Non-pigmented ciliary epithelial cell (primary cell): ENCODE measurements around the gene ECE1.

Experiments used
- DNase-seq: peaks from one replicate; pipeline ENCODE4 v3.0.0-alpha.2; 2010; ENCODE audit warnings: low read depth

The ECE1 gene

DNA sequence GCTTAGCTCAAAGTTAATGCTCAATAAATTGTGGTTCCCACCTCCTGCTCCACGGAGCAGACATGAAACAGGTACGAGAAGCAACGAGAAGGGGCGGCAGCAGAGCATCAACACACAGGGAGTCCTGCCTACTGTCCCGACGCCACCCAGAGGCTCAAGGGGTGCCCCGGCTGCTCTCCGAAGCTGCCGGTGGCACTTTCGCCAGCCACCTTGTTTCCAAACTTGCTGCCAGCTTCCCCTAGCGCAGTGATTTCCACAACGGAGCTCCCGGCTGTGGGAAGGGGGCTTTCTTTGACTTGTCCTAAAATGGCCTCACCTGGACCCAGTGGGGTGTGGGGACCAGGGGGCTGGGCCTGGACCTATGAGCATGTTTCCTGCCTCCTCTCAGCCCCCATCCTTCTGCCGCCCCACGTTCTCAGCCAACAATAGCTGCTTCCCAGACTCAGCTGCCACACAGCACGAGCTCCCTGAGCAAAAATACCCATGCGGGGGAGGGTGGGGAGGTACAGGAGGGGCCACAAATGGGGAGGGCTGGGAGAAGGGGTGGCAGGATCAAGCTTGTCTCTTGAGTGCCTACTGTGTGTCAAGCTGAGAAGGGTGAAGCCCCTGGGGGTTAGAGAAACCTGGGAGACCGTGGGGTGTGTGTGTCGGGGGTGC is 35.6 kb upstream of the ECE1 start:
- no peak for DNase-seq

DNA sequence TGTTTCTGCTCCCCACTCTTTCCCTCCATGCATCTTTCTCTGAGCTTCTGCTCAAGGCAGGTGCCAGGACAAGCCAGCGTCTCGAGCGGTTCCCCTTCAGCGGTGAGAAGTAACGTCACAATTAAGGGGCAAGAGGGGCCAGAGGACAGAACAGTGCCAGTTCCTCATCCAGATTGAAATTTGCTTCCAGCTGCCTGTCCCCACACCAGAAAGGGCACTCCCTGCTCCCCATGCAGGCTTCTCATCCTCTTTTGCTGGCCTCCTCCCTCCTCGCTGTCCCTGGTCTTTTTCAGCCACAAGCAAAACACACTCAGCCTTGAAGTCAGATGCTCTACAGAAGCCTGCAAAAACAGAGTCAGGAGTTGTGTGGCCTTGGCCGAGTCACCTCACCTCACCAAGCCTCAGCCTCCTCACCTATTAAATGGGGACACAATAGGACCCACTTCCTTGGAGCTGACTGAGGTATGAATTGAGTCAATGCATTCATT is 35.0 kb upstream of the ECE1 start:
- no peak for DNase-seq

DNA sequence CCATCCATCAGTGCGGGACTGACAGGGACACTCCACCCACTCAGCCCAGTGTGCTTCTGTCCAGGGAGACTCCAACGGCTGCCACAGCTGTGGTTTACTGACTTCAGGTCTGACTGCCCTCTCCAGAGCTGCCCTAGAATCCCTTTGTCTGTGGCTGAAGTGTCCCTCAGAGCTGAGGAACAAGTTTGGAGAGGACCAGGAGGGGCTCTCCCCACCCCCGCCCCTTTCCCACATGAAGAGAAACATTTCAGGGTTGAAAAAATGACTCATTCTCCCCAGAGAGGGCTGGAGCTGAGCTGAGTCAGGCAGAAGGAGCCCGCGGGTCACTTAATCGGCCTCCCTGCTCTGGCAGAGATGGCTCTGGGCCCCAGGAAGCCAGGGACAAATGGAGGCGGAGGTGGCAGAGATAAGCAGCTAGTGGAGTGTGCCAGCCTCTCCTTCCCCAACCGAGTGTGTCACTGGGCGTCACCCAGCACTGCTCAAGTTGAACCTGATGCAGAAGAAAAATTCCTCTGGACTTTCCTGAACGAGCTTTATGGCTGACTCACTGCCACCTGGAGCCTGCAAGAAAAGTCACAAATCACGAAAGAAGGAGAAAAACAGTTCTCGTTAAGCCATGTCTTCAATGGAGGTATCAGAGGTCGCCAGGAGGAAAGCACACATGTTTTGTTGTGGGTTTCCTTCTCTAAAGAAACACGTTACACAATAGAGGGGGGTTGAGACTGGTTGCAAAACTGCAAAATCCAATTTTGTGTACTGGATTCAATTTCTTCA is 34.3 kb upstream of the ECE1 start:
- peak; percentile 57 for DNase-seq

DNA sequence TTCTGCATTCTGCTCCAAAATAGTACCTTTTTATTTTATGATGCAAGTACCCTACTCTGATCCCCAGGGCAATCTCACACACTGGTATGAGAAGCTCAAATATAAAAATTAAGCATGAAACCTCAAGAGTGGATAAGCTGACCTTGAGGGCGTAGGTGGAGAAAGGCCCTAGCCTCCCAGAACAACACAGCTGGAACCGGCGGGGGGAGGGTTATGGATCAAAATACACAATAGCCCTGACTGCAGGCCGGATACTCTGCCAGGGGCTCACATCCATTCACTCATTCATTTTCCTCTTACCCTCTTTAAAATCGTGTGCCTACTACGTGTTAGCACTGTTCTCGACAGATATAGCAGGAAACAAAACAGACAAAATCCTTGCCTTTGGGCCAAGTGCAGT is 32.8 kb upstream of the ECE1 start:
- no peak for DNase-seq

DNA sequence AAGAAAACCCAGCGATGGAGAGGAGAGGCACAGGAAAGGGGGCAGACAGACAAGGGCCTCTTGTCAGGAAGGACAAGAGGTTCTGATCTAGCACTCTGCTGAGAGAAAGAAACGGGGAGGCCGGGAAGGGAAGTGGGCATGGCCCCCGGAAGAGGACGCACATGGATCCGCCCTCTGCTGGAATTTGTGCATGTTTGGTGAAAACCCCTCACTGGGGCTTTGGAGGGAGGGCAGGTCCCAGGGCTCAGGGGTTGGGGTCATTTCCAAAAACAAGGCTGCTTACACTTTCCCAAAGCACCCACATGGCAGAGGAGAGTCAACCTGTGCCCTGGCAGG is 32.4 kb upstream of the ECE1 start:
- no peak for DNase-seq

DNA sequence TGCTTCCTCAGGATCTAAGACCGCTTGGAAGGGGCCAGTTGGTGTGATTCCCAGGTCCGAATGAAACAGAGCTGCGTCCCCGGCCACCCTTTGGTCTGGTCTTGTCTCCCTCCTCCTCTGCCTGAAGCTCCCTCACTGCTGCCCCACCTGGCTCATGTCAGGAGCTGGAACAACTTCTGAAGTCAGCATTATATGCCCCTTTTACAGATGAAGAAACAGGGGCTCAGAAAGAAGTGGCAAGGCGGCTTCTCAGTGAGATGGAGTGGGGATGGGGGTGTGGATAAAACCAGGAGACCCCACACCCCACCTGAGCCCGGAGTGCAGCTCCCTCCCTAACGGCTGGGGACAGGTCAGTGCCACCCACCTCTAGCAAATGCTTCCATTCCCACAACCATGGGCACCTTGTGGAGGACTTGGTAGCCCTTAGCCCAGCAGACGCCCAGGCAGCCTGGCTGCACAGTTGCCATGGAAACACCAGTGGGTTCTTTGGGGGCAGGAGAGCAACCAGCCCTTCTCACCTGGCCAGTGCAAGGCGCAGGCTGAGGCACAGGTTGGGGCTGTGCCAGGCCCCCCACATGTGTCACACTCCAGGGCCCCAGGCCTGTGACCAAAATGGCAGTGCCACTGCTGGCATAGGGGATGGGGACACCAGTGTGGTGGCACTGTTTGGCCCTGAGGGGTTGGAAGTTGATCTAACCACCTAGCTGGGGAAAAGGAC is 31.9 kb upstream of the ECE1 start:
- DNase-seq = no peak

DNA sequence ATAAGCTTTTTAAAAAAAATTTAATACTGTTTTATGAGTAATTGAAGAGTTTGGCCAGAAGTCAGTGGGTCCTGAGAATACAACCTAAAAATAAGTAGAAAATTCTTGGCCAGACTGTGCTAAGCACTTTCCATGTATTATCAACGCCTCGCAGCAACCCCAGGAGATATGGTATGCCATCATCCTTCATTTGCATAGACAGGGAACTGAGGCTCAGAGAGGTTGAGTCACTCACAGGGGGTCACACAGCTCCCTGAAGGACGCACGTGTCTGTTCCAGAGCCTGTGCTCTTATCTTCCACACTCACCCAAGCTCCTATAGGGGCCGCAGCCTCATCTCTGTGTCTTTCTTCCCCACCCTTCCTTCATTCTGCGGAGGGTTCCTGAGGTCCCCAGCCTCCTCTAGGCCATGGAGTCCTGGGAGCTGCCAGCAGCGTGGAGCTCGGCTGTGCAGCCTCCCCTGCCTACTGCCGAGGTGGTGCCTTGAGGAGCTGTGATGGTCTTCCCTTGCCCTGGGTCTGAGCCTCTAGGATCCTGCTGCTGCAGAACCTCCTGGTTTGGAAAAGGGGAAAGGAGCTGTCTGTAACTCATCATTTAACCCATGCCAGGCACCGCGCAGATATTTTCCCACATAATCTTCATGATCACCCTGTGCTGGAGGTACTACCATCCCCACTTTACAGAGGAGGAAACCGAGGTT is 30.3 kb upstream of the ECE1 start:
- no peak for DNase-seq

DNA sequence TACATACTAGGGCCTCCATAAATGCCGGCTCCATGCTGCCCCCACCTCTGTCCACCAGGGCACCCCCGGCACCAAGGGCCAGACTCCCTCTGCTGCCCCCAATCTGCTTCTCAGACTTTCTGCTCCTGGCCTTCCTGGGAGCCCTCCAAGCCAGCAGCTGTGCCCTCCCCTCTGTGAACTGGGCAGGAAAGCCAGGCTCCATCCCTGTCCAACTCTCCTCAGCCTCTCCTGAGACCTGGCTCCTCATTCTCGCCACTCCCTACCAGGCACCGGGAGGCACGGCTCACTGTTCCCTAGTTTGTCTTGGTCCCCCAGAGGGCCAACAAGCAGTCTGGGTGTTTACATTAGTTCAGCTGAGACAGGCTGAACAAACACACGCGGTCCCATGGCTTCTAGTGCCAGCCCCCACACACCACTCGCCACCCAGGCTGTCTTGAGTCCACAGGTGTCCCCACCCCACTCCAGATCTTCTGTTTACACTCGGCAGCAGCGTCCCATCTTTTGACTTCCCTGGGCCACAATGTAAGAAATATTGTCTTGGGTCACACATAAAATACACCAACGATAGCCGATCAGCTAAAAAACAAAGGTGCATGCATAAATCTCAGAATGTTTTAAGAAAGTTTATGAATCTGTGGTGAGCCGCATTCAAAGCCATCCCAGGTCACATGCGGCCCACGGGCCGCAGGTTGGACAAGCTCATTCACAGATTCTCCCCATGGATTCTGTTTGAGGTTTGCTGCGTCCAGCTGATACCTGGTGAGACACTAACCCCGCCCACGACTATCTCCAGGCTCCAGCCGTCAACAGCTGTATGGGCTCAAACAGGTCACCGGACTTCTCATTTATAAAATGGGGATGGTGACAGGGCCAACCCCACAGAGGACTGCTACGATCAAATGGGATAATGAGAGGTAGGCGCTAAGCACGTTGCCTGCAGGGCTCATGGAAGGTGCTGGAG is 29.5 kb upstream of the ECE1 start:
- no peak for DNase-seq

DNA sequence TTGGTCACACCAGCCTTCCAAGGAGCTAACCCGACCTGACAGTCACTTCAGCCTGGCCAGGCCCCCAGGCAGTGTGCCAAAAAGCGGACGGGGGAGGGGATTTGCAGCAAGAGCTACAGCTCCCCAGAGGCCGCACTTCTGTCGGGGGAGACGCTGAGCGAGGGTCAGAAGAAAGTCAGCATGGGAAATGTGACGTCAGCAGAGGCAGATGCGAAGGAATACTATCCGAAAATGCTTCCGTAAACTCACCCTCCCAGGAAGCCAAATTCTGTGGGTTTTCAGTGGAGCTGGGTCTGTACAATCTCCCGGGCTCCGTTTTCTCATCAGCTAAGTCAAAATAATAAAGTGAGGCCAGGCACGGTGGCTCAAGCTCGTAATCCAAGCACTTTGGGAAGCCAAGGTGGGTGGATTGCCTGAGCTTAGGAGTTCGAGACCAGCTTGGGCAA is 28.5 kb upstream of the ECE1 start:
- peak; percentile 63 for DNase-seq

DNA sequence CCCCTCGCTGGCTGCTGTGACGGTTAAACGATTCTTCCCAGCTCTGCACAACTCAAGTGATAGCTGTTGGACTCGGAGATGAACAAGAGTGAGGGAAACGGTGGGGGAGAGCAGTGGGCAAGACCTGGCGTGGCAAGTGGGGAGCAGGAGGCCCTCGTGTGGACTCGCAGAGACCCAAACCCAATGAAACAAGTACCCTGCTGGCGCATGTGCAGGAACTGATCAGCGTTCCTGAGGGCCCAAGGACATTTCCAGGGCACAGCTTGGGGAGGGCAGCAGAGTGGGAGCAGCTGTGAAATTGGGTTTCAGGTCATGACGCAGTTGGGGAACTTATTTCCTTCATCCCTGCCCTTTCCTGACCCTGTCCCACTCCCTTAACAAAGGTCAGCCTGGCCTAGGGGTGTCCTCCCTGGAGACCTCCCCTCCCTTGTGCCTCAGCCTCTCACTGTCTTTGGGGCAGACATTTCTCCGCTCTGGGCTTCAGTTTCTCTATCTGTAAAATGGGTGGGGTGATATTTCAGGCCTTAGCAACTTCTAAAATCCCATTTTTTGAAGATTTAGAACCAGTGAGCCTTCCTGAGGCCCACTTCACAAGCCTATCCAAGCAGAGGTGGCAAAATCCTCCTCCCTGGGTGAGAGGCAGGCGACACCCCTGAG is 27.9 kb upstream of the ECE1 start:
- DNase-seq = no peak

DNA sequence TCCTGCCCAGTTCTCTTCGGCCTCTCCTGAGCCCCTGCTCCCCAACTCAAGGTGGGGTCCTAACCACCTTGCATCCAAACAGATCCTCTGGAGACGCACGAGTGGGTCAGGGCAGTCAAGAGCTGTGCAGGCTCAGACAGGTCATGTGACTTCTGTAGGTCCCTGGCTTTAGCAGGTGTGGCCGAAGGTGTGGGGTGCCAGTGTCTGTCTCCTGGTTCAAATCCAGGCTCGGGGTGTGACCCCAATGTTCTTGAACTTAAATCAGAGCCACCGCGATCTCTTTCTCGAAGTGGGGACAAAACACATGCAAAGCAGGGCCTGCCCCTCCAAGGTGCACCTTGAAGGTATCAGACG is 27.4 kb upstream of the ECE1 start:
- DNase-seq = no peak

DNA sequence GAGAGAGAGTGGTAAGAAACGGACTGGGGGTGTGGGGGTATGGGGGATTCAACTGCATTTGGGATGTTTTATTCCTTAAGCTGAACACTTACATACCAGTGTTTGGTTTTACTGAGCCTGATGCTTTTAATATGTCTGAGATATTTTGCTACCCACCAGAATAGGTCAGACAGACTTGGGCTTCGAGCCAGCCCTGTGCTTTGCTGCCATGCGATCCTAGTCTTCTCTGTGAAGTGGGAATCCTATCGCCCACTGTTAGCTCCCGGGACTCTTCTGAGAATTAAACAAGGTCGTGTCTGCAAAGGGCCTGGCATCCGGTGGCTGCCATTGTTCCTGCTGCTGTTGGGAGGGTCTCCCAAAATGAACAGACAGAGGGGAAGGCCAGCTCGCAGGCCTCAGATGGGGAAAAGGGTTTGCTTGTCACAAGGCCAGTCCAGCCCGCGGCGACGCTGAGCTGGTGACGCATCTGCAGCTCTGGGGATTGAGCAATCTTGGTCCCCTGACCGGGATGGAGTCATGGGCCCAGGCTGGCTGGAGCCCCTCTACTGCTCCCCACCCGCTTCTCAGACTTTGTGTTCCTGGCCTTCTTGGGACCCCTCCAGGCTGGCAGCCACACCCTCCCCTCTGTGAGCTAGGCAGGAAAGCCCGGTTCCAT is 26.9 kb upstream of the ECE1 start:
- no peak for DNase-seq

DNA sequence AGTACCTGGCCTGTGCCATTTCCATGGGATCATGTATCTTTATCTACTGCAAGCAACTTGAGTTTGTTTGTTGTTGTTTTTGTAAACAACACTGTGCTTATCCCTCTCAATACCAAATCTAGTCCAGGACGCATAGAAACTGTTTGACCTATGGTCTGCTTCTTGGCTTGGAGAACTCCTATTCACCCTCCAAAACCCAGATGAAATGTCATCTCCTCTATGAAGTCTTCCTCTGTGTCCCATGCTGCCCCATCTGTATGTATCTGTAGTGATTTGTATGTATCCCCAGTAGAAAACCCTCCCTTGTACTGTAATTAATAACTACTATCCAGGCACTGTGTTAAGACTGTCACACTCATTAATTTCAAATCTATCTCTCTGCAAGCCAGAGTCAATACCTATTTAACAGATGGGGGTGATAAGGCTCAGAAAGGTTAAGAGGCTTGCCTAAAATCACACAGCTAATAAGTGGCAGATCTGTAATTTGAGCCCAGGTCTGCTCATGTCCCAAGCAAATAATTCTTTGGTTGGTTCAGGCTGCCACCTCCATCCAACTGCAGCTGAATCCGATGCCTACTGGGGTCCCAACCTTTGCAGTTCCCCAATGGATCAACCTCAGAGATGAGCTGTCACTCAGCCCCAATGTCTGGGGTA is 24.6 kb upstream of the ECE1 start:
- no peak for DNase-seq

DNA sequence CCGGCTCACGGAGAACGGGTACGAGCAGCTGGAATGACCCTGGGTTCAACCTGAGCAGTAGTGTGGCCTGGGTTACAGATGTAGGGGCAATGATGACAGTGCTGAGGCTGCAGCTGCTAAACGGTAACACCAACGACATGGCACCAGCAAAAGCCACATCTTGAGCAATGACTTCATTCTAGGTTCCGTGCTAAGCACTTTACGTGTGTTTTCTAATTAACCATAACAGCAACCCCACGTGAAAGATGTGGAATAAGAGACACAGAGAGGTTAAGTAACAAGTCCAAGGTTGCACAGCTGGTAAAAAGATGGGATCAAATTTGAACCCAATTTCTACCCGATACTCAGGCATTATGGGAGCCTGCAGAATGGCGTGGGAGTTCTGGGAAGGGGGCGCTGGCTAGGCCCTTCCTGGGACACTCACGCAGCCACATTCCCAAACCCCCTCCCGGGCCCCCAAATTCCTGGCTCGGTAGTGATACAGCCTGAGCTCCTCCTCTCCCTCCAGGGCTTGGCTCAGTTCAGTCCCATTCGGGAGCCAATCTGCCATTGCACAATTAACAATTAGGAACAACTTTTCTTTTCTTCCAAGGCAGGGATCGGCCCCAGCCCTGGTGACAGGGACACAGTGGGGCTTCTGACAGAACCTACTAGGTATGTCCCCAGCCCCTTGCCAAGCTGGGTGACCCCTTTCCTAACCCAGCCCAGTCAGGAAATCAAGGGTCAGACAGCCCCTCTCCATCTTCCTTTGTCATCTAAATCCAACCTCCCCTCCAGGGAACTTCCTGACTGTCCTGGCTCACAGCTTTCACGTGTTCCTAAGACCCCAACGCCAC is 23.8 kb upstream of the ECE1 start:
- no peak for DNase-seq

DNA sequence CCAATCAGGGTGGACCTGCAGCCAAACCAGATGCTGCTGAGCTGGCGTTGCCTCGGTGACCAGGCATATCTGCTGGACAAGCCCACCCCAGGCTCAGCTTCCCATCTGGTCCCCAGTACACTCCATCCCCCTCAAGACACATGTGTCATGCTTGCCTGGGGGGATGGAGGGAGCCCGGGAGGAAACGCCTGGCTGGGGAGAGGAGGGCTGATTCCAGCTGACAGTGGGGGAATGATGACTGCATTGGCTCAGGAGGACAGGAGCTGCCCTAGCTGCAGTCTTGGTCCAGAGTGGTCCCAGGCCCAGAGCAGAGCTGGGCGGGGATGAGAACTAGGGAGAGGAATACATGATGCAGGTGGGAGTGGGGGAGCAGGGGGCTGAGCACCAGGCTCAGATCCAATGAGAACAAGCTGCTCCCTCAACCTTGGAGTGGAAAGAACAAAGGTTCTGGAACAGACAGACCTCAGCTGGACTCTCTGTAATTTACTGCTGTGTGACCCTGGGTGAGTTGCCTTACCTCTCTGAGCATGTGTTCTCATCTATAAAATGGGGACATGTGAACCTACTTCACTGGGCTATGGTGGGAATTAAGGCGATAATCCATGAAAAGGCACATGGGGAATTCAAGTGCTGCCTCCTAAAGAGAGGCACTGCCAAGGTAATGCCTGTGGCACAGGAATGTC is 23.1 kb upstream of the ECE1 start:
- no peak for DNase-seq

DNA sequence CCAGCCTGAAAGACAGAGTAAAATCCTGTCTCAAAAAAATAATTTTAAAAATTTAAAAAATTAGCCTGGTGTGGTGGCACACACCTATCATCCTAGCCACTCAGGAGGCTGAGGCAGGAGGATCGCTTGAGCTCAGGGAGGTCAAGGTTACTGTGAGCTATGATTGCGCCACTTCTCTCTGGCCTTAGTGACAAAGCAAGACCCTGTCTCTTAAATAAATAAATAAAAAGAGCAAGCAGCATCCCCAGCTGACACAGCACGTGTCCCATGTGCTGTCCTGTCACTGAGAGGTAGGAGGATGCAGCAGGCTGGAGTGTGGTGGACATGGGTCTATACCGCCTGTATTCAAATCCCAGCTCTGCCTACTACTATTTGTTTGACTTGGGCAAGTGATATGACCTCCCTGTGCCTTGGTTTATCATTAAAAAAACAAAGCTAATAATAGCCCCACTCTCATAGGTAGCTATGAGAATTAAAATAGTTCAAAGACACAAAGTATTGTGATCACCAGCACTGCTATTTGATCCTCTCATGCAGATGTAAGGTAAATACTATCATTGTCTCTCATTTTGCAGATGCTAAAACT is 22.2 kb upstream of the ECE1 start:
- no peak for DNase-seq

DNA sequence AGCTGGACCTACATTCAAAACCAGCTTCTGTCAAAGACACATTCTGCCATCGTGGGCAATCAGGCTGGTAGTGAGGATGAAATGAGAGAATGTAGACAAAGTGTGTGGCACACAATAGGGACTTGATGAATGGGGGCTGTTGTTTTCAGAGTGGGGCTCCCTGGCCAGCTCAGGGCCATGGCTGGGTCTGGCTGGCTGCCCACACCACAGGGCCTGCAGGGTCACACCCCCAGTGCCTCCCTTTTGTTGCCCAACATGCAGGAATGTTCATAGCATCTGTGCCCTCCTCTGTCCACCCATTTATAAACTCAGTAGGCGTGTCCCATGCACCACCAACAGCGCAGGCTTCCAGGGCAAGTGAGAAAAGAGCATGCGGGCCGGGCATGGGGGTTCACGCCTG is 20.8 kb upstream of the ECE1 start:
- DNase-seq = no peak
